Type B pancreatic cell (in vitro differentiated cells): ENCODE results near the gene OSBP2. TPM values are rescaled to one million over a fixed set of nuclear protein-coding genes. Genes with fewer than 3 reads are reported as not detected.

Source experiments
- DNase-seq: peaks from one replicate; pipeline ENCODE4 v3.0.0; 2021; ENCODE audit warnings: mixed read lengths; ENCODE audit not compliant: unreplicated experiment; ENCODE audit errors: extremely low spot score
- H3K27ac Mint-ChIP-seq: 2 replicates; pipeline ENCODE4 v1.8.0; 2021; ENCODE audit warnings: mild to moderate bottlenecking, mixed read lengths
- H3K27me3 Mint-ChIP-seq: 2 replicates; pipeline ENCODE4 v1.8.0; 2021; ENCODE audit warnings: mixed read lengths
- H3K36me3 Mint-ChIP-seq: 2 replicates; pipeline ENCODE4 v1.8.0; 2021; ENCODE audit warnings: mixed read lengths
- H3K4me1 Mint-ChIP-seq: one replicate; pipeline ENCODE4 v1.8.0; 2021; ENCODE audit warnings: mixed read lengths; ENCODE audit not compliant: unreplicated experiment
- H3K4me3 Mint-ChIP-seq: 2 replicates; pipeline ENCODE4 v1.8.0; 2021; ENCODE audit warnings: mild to moderate bottlenecking, mixed read lengths
- H3K9me3 Mint-ChIP-seq: 2 replicates; pipeline ENCODE4 v1.8.0; 2021; ENCODE audit warnings: mixed read lengths
- total RNA-seq: library from RNA; stranded (reverse); gene quantifications from 2 replicates; pipeline ENCODE4 v1.2.1, GENCODE V29; 2021; ENCODE audit warnings: low replicate concordance
- TF ChIP-seq, protein P1 (sequence below): fragments of 200-600 bp; sonication (generic); conservative IDR thresholded peaks from 2 replicates; pipeline ENCODE4 v1.5.0; 2021; ENCODE audit warnings: antibody characterized with exemption, mild to moderate bottlenecking

Gene OSBP2
- total RNA-seq, 1 donor from 2014 or later = 8.1 TPM

DNA sequence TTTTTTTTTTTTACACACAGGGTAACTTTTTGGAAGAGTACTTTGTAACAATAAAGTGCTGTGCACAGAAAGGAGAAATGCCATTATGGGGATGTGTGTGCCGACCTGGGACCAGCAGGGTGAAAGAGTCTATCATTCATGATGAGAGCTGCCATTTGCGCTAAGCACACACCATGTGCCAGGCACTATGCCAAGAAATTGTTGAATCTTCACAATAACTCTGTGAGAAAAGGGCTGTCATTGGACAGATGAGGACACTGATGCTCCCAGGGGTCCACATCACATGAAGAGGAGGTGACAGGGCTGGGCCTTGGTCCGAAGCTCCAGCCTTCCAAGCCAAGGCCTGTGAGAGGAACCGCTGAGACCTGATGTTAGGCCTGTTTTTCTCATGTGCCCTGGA is 32.6 kb upstream of the OSBP2 start:
- Mint-ChIP-seq H3K27ac (no peak overlapping the region), H3K36me3 (peaks cover 7% of the 10 kb centered on the region), H3K4me1 (peaks cover 6% of the 10 kb centered on the region), H3K9me3 (no peaks in the 10 kb centered on the region), H3K27me3 (no peaks in the 10 kb centered on the region), H3K4me3 (no peak overlapping the region)
- no peak for DNase-seq
- TF ChIP-seq, protein P1, sequence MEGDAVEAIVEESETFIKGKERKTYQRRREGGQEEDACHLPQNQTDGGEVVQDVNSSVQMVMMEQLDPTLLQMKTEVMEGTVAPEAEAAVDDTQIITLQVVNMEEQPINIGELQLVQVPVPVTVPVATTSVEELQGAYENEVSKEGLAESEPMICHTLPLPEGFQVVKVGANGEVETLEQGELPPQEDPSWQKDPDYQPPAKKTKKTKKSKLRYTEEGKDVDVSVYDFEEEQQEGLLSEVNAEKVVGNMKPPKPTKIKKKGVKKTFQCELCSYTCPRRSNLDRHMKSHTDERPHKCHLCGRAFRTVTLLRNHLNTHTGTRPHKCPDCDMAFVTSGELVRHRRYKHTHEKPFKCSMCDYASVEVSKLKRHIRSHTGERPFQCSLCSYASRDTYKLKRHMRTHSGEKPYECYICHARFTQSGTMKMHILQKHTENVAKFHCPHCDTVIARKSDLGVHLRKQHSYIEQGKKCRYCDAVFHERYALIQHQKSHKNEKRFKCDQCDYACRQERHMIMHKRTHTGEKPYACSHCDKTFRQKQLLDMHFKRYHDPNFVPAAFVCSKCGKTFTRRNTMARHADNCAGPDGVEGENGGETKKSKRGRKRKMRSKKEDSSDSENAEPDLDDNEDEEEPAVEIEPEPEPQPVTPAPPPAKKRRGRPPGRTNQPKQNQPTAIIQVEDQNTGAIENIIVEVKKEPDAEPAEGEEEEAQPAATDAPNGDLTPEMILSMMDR = no peak

DNA sequence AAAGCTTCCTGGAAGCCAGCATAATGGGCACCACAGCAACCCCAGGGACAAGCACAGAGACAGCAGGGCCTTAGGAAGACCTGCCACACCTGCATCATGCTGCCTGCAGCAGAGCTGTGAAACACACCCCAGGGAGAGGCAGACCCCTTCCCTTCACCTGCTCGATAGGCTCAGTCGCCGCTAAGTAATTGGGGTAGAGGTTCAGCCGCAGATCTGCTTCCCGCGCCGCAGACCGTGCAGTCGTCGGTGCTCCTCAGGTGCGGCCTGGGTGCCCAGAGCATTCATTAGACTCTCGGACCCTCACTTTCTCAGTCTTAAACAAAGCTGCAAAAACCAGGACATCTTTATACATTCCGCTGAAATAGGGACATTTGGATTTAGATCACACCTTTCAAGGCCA is 29.9 kb upstream of the OSBP2 start:
- Mint-ChIP-seq H3K36me3 (peaks cover 7% of the 10 kb centered on the region), H3K27me3 (peaks cover 4% of the 10 kb centered on the region), H3K9me3 (no peaks in the 10 kb centered on the region), H3K27ac (no peak overlapping the region), H3K4me3 (no peak overlapping the region), H3K4me1 (peaks cover 8% of the 10 kb centered on the region)
- TF ChIP-seq, protein P1 = no peak
- DNase-seq = no peak

DNA sequence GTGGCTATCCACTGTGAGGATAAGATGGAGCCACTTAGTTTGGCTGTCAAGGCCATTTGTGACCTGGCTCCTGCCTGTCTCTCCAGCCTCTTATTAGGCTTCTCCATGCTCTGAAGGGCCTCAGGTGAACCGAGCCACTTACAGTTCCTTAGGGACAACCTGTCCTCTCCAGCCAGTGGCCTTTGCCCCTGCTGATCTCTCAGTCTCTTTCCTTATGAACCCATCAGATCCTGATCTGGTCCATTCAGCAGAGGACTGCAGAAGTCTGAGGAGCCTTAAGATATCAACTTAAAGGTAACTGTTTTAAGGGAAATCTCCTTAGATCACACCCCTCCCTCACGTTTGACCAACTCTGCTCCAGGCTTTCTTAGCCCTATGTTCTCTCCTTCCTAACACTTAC is 29.4 kb upstream of the OSBP2 start:
- H3K4me1 Mint-ChIP-seq = peaks cover 8% of the 10 kb centered on the region
- H3K36me3 Mint-ChIP-seq = peaks cover 7% of the 10 kb centered on the region
- H3K27ac Mint-ChIP-seq = no peak overlapping the region
- H3K27me3 Mint-ChIP-seq = peaks cover 6% of the 10 kb centered on the region
- no peak overlapping the region for H3K4me3 Mint-ChIP-seq
- DNase-seq = no peak
- H3K9me3 Mint-ChIP-seq = no peaks in the 10 kb centered on the region
- TF ChIP-seq, protein P1 = no peak

DNA sequence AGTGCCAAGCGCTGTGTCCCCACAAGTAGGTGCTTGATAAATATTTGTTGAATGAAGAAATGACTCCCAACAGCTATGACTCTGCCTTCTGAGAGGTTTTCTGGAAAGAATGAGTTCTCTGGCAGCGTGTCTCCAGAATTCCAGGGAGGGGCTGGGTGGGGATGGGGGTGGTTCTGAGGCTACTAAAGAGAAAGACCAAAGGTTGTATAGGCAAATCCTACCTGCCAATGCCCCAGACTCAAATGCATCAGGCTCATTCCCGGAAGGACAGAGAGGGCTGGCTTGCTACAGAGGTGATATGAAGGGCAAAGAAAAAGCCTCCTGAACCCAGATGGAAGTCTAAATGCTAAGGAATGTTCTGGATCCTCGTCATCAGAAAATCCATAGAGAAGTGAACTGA is 28.9 kb upstream of the OSBP2 start:
- Mint-ChIP-seq H3K27me3 (peaks cover 11% of the 10 kb centered on the region), H3K4me1 (peaks cover 8% of the 10 kb centered on the region), H3K9me3 (no peaks in the 10 kb centered on the region), H3K27ac (peak overlapping the region; percentile 58), H3K36me3 (peaks cover 7% of the 10 kb centered on the region), H3K4me3 (peak overlapping the region; percentile 64)
- TF ChIP-seq, protein P1 = no peak
- DNase-seq = no peak

DNA sequence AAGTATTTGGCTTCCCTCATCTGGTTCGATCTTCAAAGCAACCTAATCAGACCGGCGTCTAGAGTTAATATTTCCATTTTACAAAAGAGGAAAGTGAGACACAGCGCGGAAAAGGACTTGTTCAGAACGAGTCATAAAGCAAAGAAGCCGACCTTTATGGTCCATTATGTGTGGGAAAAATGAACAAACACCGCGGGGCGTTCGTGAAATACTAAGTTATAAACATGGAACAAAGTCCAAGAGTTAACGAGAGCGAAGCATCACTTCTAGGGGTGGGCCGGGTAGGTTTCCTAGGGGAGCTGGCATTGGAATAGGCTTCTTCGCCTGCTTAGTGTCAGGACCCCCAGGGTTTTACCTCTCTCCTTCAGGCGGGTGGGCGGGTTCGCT is 27.6 kb upstream of the OSBP2 start:
- DNase-seq = no peak
- H3K4me3 Mint-ChIP-seq = peak overlapping the region; percentile 96
- H3K36me3 Mint-ChIP-seq = peaks cover 7% of the 10 kb centered on the region
- TF ChIP-seq, protein P1 = no peak
- H3K27me3 Mint-ChIP-seq = peaks cover 11% of the 10 kb centered on the region
- H3K27ac Mint-ChIP-seq = peak overlapping the region; percentile 85
- no peaks in the 10 kb centered on the region for H3K9me3 Mint-ChIP-seq
- peaks cover 8% of the 10 kb centered on the region for H3K4me1 Mint-ChIP-seq
